H1 (cell line): Measurements from ENCODE around the gene CAMTA1. TPM values are rescaled to one million over a fixed set of nuclear protein-coding genes. Genes with fewer than 3 reads are reported as not detected.

ENCODE experiments used
- JUN ChIP-seq: IDR thresholded peaks from 2 replicates; pipeline ENCODE4 v1.6.1; 2011; ENCODE audit warnings: low read depth, mild to moderate bottlenecking, improper control_type of control experiment, low read length
- RFX5 ChIP-seq: IDR thresholded peaks from 2 replicates; pipeline ENCODE4 v1.6.1; 2011; ENCODE audit warnings: low read depth, low read length, improper control_type of control experiment, borderline replicate concordance
- polyA plus RNA-seq, 7 experiments: library from polyadenylated mRNA; depleted of rRNA in 3 of 7; stranded (reverse) in 5 of 7; unstranded in 2 of 7; fragments of >200 nt in 5 of 7; fragments of 200-250 nt in 2 of 7; gene quantifications; 1 replicate in 5 of 7; 2 replicates in 1 of 7; 4 replicates in 1 of 7; pipeline versions ENCODE4 v1.2.1 to v1.2.3, GENCODE V29; 2011 to 2013; ENCODE audit warnings: missing spikeins in 2 of 7, mixed read lengths in 2 of 7
- total RNA-seq: library from RNA; stranded (reverse); fragmentation: NEBNext Ultra II Directional; extraction: Animal tissue kit (Norgen Biotek cat#: 25700); gene quantifications from 2 replicates; pipeline ENCODE4 v1.2.1, GENCODE V29; 2021

CAMTA1 gene
- total and polyA plus RNA-seq, 2 of the 8 experiments (the other 6 are each of a cell fraction or from before 2014, with no cell fraction given): 65.0 to 119 TPM

- TF ChIP-seq JUN: no peak
- no peak for TF ChIP-seq RFX5
- TF ChIP-seq, all 59 proteins: peak for 0
These were observed 874.3 kb downstream of the CAMTA1 start (continued) for GRCh38 chr1:7659514-7659913.
